ENCODE measurements around the gene DPEP2NB.

The DPEP2NB gene

GRCh38 chr16:67982011-67982696 lies 33.6 kb downstream of the DPEP2NB start:
- Histone ChIP-seq H3K9me3 (ENCODE audit: control insufficient read depth, insufficient read depth, low read length) (no peaks in the 10 kb centered on the region), H3K79me2 (ENCODE audit: control insufficient read depth, low read length) (no peaks in the 10 kb centered on the region), H3K27me3 (ENCODE audit: control insufficient read depth, low read length) (peaks cover 3% of the 10 kb centered on the region; the same call in 1 of the 2 replicates), H4K20me1 (ENCODE audit: control insufficient read depth, insufficient read depth, low read depth, low read length) (no peaks in the 10 kb centered on the region), H3K27ac (ENCODE audit: low read depth, low read length) (no peak overlapping the region), H3K36me3 (ENCODE audit: control insufficient read depth, low read length) (no peaks in the 10 kb centered on the region), H3K4me1 (ENCODE audit: control insufficient read depth, low read length) (peaks cover 24% of the 10 kb centered on the region), H3K4me3 (ENCODE audit: low read length) (no peak overlapping the region), H3K9me2 (replicated peaks; ENCODE audit: control insufficient read depth, low read length) (no peaks in the 10 kb centered on the region), H3F3A (ENCODE audit: control insufficient read depth, insufficient read depth) (no peaks in the 10 kb centered on the region), H3K4me2 (ENCODE audit: low read length) (no peak overlapping the region)
- no peak for TF ChIP-seq EZH2phosphoT487 (IDR thresholded peaks at IDR 0.05; ENCODE audit: borderline replicate concordance, low read length)
- TF ChIP-seq CTCF (IDR thresholded peaks at IDR 0.05; ENCODE audit: low read depth, low read length, poor library complexity, severe bottlenecking), result no peak

DNA sequence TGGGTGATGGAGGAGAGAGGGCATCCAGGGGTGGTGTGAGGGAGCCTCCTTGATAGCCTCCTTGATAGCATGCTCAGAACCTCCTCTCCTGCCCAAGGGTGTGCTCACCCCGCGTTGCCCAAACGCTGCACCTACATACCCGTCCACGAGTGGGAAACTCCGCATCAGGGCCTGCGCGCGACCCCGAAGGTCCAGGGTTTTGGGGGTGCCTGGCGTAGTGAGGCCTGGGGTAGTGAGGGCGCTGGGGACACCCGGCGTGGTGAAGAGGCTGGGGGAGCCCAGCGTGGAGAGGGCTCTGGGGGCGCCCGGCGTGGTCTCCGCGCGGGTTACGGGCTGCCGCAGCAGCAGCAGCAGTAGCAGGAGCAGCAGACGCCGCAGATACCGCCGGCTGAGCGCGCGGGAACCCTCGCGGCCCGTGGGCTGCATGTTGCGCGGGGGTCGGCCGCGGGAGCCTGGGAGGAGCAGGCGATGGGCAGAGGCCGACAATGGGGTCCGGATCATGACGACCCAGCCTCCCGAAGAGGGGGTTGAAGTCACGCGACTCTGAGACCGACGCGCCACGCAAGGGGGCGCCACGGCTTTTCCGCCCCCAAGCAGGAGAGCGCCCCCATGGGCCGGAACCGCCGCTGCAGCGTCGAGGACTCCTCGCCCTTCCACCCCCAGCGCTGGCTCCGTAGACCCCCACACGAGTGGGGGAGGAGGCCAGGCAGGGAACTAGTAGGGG lies 35.6 kb downstream of the DPEP2NB start, which contains the start of gene DPEP3:
Gene DPEP3, minus strand, starts transcription at position 545 of the 724 bp plus-strand sequence. Its CDS starts 119 bp downstream, at position 426.
- H3K9me2 ChIP-seq (replicated peaks; ENCODE audit: control insufficient read depth, low read length), result no peaks in the 10 kb centered on the region
- no peaks in the 10 kb centered on the region for H3K79me2 ChIP-seq (ENCODE audit: control insufficient read depth, low read length)
- no peaks in the 10 kb centered on the region for H3K36me3 ChIP-seq (ENCODE audit: control insufficient read depth, low read length)
- no peaks in the 10 kb centered on the region for H4K20me1 ChIP-seq (ENCODE audit: control insufficient read depth, insufficient read depth, low read depth, low read length)
- H3K9me3 ChIP-seq (ENCODE audit: control insufficient read depth, insufficient read depth, low read length), result no peaks in the 10 kb centered on the region
- H3K4me3 ChIP-seq (ENCODE audit: low read length), result no peak within 1 kb of the TSS
- peaks cover 28% of the 10 kb centered on the region for H3K4me1 ChIP-seq (ENCODE audit: control insufficient read depth, low read length)
- H3F3A ChIP-seq (ENCODE audit: control insufficient read depth, insufficient read depth), result no peaks in the 10 kb centered on the region
- no peak within 1 kb of the TSS for H3K4me2 ChIP-seq (ENCODE audit: low read length)
- no peak within 1 kb of the TSS for H3K27ac ChIP-seq (ENCODE audit: low read depth, low read length)
- TF ChIP-seq EZH2phosphoT487 (IDR thresholded peaks at IDR 0.05; ENCODE audit: borderline replicate concordance, low read length) (no peak), CTCF (IDR thresholded peaks at IDR 0.05; ENCODE audit: low read depth, low read length, poor library complexity, severe bottlenecking) (peak; percentile 17)
- H3K27me3 ChIP-seq (ENCODE audit: control insufficient read depth, low read length), result peaks cover 21% of the 10 kb centered on the region

- Histone ChIP-seq H3K27me3 (ENCODE audit: control insufficient read depth, low read length) (peaks cover 26% of the 10 kb centered on the region), H4K20me1 (ENCODE audit: control insufficient read depth, insufficient read depth, low read depth, low read length) (no peaks in the 10 kb centered on the region), H3K79me2 (ENCODE audit: control insufficient read depth, low read length) (no peaks in the 10 kb centered on the region), H3K4me2 (ENCODE audit: low read length) (no peak overlapping the region), H3K36me3 (ENCODE audit: control insufficient read depth, low read length) (no peaks in the 10 kb centered on the region), H3K9me2 (replicated peaks; ENCODE audit: control insufficient read depth, low read length) (no peaks in the 10 kb centered on the region), H3K4me1 (ENCODE audit: control insufficient read depth, low read length) (peaks cover 12% of the 10 kb centered on the region), H3K9me3 (ENCODE audit: control insufficient read depth, insufficient read depth, low read length) (no peaks in the 10 kb centered on the region), H3K27ac (ENCODE audit: low read depth, low read length) (no peak overlapping the region), H3F3A (ENCODE audit: control insufficient read depth, insufficient read depth) (no peaks in the 10 kb centered on the region), H3K4me3 (ENCODE audit: low read length) (no peak overlapping the region)
- TF ChIP-seq EZH2phosphoT487 (IDR thresholded peaks at IDR 0.05; ENCODE audit: borderline replicate concordance, low read length), result no peak
- TF ChIP-seq CTCF (IDR thresholded peaks at IDR 0.05; ENCODE audit: low read depth, low read length, poor library complexity, severe bottlenecking), result no peak
These were observed 38.1 kb downstream of the DPEP2NB start for GRCh38 chr16:67977469-67978227.

Measured in DOHH2 (cell line).